OCI-LY7 (cell line): ENCODE data around the gene CHKA. TPM values are rescaled to one million over a fixed set of nuclear protein-coding genes. Genes with fewer than 3 reads are reported as not detected.

Source experiments
- BruUV-seq: library from RNA; stranded (reverse); fragments of 400-500 nt; replicated peaks from 2 replicates; lab custom pipeline; 2021; lab: Mats Ljungman, UMichigan
- CTCF ChIA-PET: fragments of 300-600 bp; sonication (Branson Sonifier 250); formaldehyde crosslinking; loops from one replicate; lab custom pipeline; 2022; ENCODE audit warnings: antibody characterized with exemption; ENCODE audit not compliant: unreplicated experiment; lab: Charles Lee
- POLR2A ChIA-PET: fragments of 300-600 bp; sonication (Branson Sonifier 250); formaldehyde crosslinking; loops from one replicate; lab custom pipeline; 2022; ENCODE audit warnings: antibody characterized with exemption; lab: Charles Lee
- DNase-seq: peaks from one replicate; pipeline ENCODE4 v3.0.0-alpha.2; 2015; ENCODE audit warnings: low spot score
- H2AFZ ChIP-seq: fragments of 200-600 bp; sonication (generic), shearing (Covaris generic); 2 replicates; pipeline ENCODE4 v1.6.1; 2014; ENCODE audit warnings: mild to moderate bottlenecking, antibody characterized with exemption, low read length, moderate library complexity
- H3K27ac ChIP-seq: fragments of 200-600 bp; sonication (generic); 2 replicates; pipeline ENCODE4 v1.5.1; 2014; ENCODE audit warnings: mixed run types, low read depth, mild to moderate bottlenecking, moderate library complexity, low read length, inconsistent platforms; ENCODE audit not compliant: poor library complexity, severe bottlenecking
- H3K36me3 ChIP-seq: fragments of 200-600 bp; sonication (generic); 2 replicates; pipeline ENCODE4 v1.6.1; 2014; ENCODE audit warnings: mild to moderate bottlenecking, antibody characterized with exemption, low read length, moderate library complexity, mixed read lengths; ENCODE audit not compliant: insufficient read depth
- H3K4me1 ChIP-seq: fragments of 200-600 bp; sonication (generic); 2 replicates; pipeline ENCODE4 v1.5.1; 2014; ENCODE audit warnings: mild to moderate bottlenecking, low read length; ENCODE audit not compliant: insufficient read depth, poor library complexity, severe bottlenecking
- H3K4me2 ChIP-seq: fragments of 200-600 bp; sonication (generic); 2 replicates; pipeline ENCODE4 v1.6.1; 2014; ENCODE audit warnings: mild to moderate bottlenecking, low read length
- H3K4me3 ChIP-seq: fragments of 200-600 bp; sonication (generic); 2 replicates; pipeline ENCODE4 v1.5.1; 2014; ENCODE audit warnings: mild to moderate bottlenecking, low read depth, low read length; ENCODE audit not compliant: poor library complexity, severe bottlenecking
- H3K79me2 ChIP-seq: fragments of 200-600 bp; sonication (generic); 2 replicates; pipeline ENCODE4 v1.6.1; 2016; ENCODE audit warnings: low read depth, mild to moderate bottlenecking, low read length, moderate library complexity, mixed read lengths; ENCODE audit not compliant: insufficient read depth
- H3K9me2 ChIP-seq: fragments of 200-600 bp; sonication (generic); 2 replicates; pipeline ENCODE4 v1.6.1; 2016; ENCODE audit warnings: mild to moderate bottlenecking, low read length, mixed read lengths; ENCODE audit not compliant: insufficient read depth
- H3K9me3 ChIP-seq: fragments of 200-600 bp; sonication (generic); 2 replicates; pipeline ENCODE4 v1.6.1; 2014; ENCODE audit warnings: mild to moderate bottlenecking, mixed run types, low read length, mixed read lengths
- H4K20me1 ChIP-seq: fragments of 200-600 bp; sonication (generic); 2 replicates; pipeline ENCODE4 v1.6.1; 2014; ENCODE audit warnings: mild to moderate bottlenecking, antibody characterized with exemption, low read length, moderate library complexity, mixed read lengths; ENCODE audit not compliant: insufficient read depth
- EZH2phosphoT487 ChIP-seq: fragments of 200-600 bp; sonication (generic); IDR thresholded peaks from 2 replicates; pipeline ENCODE4 v1.6.1; 2018; ENCODE audit warnings: low read depth, borderline replicate concordance, mild to moderate bottlenecking, mixed run types, antibody characterized with exemption, low read length, moderate library complexity, mixed read lengths
- intact Hi-C: fragments of 100-400 bp; cut with micrococcal nuclease; formaldehyde crosslinking; loops from one replicate; pipeline ENCODE4 v1.10.0; 2022; ENCODE audit not compliant: unreplicated experiment
- total RNA-seq, 2 experiments: library from RNA; depleted of rRNA in 1 of 2; stranded (reverse); fragments of >200 nt in 1 of 2; shearing (Covaris generic) in 1 of 2; gene quantifications; 2 replicates each; pipeline ENCODE4 v1.2.3, GENCODE V29; 2014 to 2022
- TF ChIP-seq, protein P1 (sequence below): fragments of 200-600 bp; sonication (generic); conservative IDR thresholded peaks from 2 replicates; pipeline ENCODE4 v1.5.1; 2014; ENCODE audit warnings: mild to moderate bottlenecking, antibody characterized with exemption, low read length, moderate library complexity, mixed read lengths

CHKA gene
- total RNA-seq, 2 experiments from 2014 or later, result 36.1 to 47.2 TPM

DNA sequence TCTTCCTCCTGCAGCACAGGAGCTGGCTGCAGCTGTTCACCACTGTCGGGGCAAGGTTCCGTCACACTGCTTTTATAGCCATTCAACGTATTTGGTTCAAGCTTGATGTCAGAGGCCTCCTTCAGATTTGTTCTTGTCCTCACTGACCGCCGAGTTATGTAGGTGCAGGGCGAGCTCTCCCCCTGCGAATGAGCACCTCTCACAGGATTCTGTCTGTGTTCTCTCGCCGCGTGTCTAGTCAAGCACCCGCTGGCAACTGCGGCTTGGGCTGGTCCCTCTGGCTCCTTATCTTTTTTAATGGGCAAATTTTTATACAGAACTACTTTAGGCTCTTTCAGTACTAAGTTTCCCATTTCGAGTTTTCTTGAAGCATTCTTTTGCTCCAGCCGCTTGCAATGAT is 37.4 kb upstream of the CHKA start:
- Histone ChIP-seq H3K27ac (no peak overlapping the region), H3K79me2 (no peaks in the 10 kb centered on the region), H4K20me1 (no peaks in the 10 kb centered on the region), H2AFZ (no peak overlapping the region), H3K36me3 (no peaks in the 10 kb centered on the region), H3K4me1 (no peaks in the 10 kb centered on the region), H3K4me3 (no peak overlapping the region), H3K4me2 (no peak overlapping the region), H3K9me2 (no peaks in the 10 kb centered on the region), H3K9me3 (no peaks in the 10 kb centered on the region)
- BruUV-seq, result no TSS peak
- ChIA-PET CTCF (no interaction called here), POLR2A (no interaction called here)
- TF ChIP-seq, protein P1, sequence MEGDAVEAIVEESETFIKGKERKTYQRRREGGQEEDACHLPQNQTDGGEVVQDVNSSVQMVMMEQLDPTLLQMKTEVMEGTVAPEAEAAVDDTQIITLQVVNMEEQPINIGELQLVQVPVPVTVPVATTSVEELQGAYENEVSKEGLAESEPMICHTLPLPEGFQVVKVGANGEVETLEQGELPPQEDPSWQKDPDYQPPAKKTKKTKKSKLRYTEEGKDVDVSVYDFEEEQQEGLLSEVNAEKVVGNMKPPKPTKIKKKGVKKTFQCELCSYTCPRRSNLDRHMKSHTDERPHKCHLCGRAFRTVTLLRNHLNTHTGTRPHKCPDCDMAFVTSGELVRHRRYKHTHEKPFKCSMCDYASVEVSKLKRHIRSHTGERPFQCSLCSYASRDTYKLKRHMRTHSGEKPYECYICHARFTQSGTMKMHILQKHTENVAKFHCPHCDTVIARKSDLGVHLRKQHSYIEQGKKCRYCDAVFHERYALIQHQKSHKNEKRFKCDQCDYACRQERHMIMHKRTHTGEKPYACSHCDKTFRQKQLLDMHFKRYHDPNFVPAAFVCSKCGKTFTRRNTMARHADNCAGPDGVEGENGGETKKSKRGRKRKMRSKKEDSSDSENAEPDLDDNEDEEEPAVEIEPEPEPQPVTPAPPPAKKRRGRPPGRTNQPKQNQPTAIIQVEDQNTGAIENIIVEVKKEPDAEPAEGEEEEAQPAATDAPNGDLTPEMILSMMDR, result no peak
- no peak for TF ChIP-seq EZH2phosphoT487
- intact Hi-C loops, result no loop called here
- no peak for DNase-seq

DNA sequence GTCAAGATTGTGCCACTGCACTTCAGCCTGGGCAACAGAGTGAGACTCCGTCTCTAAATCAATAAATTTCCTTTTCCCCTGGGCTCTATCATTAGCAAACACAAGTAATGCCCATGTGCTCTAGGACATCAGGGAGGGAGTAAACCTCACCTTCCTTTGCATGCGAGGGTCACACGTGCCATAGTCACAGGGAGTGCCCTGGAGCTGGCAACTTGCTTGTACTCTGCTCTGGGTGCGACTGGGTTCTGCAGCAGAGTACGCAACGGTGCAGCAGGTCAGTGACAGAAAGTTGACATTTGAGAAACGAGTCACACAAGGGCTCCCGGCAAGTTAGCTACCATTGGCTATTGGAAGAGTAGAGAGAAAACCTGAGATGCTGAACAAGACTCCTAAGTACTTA is 32.6 kb upstream of the CHKA start:
- POLR2A ChIA-PET, result no interaction called here
- no peak for DNase-seq
- H3K9me2 ChIP-seq, result no peaks in the 10 kb centered on the region
- intact Hi-C loops, result no loop called here
- H3K4me3 ChIP-seq, result no peak overlapping the region
- TF ChIP-seq EZH2phosphoT487, result no peak
- TF ChIP-seq, protein P1, result no peak
- H2AFZ ChIP-seq, result no peak overlapping the region
- H3K27ac ChIP-seq, result no peak overlapping the region
- CTCF ChIA-PET, result interaction anchor here (0.6 kb wide), 1 partner anchor 8 kb away, joined by 3 read pairs; no protein-coding TSS in a partner anchor
- H3K36me3 ChIP-seq, result no peaks in the 10 kb centered on the region
- no peak overlapping the region for H3K4me2 ChIP-seq
- no TSS peak for BruUV-seq
- H3K79me2 ChIP-seq, result no peaks in the 10 kb centered on the region
- no peaks in the 10 kb centered on the region for H4K20me1 ChIP-seq
- no peaks in the 10 kb centered on the region for H3K4me1 ChIP-seq
- H3K9me3 ChIP-seq, result no peaks in the 10 kb centered on the region

DNA sequence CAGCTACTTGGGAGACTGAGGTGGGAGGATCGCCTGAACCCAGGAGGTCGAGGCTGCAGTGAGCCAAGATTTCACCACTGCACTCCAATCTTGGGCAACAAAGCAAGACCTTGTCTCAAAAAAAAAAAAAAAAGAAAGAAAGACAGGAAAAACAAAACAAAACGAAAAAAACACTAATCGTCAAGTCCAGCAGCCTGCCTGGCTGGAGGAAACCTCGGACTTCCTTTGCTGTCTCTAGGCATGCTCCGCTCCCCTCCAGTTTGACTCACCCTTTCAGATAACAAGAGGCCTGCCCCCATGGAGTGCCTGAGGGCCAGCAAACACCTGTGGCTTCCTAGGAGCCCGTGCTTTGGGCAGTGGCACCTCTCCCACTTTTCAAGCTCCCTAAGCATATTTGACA is 28.8 kb upstream of the CHKA start:
- BruUV-seq, result no TSS peak
- no peak overlapping the region for H3K4me2 ChIP-seq
- H3K4me3 ChIP-seq, result no peak overlapping the region
- H3K9me3 ChIP-seq, result no peaks in the 10 kb centered on the region
- H3K4me1 ChIP-seq, result no peaks in the 10 kb centered on the region
- ChIA-PET POLR2A (interaction anchor here (0.5 to 0.7 kb wide), 2 partner anchors 27 to 547 kb away, joined by 3 read pairs; no protein-coding TSS in a partner anchor), CTCF (interaction anchor here (0.6 kb wide), 1 partner anchor 14 kb away, joined by 3 read pairs; no protein-coding TSS in a partner anchor)
- H3K27ac ChIP-seq, result no peak overlapping the region
- H4K20me1 ChIP-seq, result no peaks in the 10 kb centered on the region
- H3K36me3 ChIP-seq, result no peaks in the 10 kb centered on the region
- no peaks in the 10 kb centered on the region for H3K9me2 ChIP-seq
- intact Hi-C loops, result no loop called here
- no peaks in the 10 kb centered on the region for H3K79me2 ChIP-seq
- TF ChIP-seq EZH2phosphoT487, result no peak
- TF ChIP-seq, protein P1, result no peak
- DNase-seq, result no peak
- H2AFZ ChIP-seq, result no peak overlapping the region
